HG02798 (cell line): ENCODE data around the gene H6PD.

Experiments used
- ATAC-seq: cut with Tn5 transposase; IDR thresholded peaks from one replicate; pipeline ENCODE4 v1.9.1; 2021; ENCODE audit warnings: mild to moderate bottlenecking; ENCODE audit not compliant: unreplicated experiment, poor library complexity

The H6PD gene

GRCh38 chr1:9204156-9204720 is 30.3 kb upstream of the H6PD start:
- ATAC-seq, result no peak

- ATAC-seq, result no peak
Observed at GRCh38 chr1:9207086-9207485, 27.5 kb upstream of the H6PD start.

- no peak for ATAC-seq
Observed at GRCh38 chr1:9207715-9208114, 26.9 kb upstream of the H6PD start.

GRCh38 chr1:9211291-9211811 is 23.2 kb upstream of the H6PD start:
- ATAC-seq, result no peak

GRCh38 chr1:9212735-9213134 is 21.8 kb upstream of the H6PD start:
- no peak for ATAC-seq

GRCh38 chr1:9213956-9214355 is 20.6 kb upstream of the H6PD start:
- no peak for ATAC-seq

- ATAC-seq, result no peak
Observed at GRCh38 chr1:9218917-9219316, 15.7 kb upstream of the H6PD start.

- no peak for ATAC-seq
Observed at GRCh38 chr1:9222846-9223625, 11.5 kb upstream of the H6PD start.

- ATAC-seq, result no peak
Observed at GRCh38 chr1:9224664-9225410, 9.7 kb upstream of the H6PD start.

- ATAC-seq, result no peak
Observed at GRCh38 chr1:9225411-9225785, 9.2 kb upstream of the H6PD start.

- no peak for ATAC-seq
Observed at GRCh38 chr1:9228609-9229008, 6.0 kb upstream of the H6PD start.

- no peak for ATAC-seq
Observed at GRCh38 chr1:9229549-9229948, 5.0 kb upstream of the H6PD start.

- no peak for ATAC-seq
Observed at GRCh38 chr1:9230869-9231533, 3.6 kb upstream of the H6PD start.

- ATAC-seq, result no peak
Observed at GRCh38 chr1:9231648-9232332, 2.8 kb upstream of the H6PD start.

GRCh38 chr1:9233241-9233941 is 1.2 kb upstream of the H6PD start:
- ATAC-seq, result no peak

GRCh38 chr1:9233942-9234222 is 692 bp upstream of the H6PD start:
- ATAC-seq, result no peak

- no peak for ATAC-seq
Observed at GRCh38 chr1:9235096-9235459, 504 bp downstream of the H6PD start.

- no peak for ATAC-seq
Observed at GRCh38 chr1:9235560-9235959, 986 bp downstream of the H6PD start.

GRCh38 chr1:9238134-9238533 is 3.6 kb downstream of the H6PD start:
- ATAC-seq, result no peak

- ATAC-seq, result no peak
Observed at GRCh38 chr1:9238550-9238949, 4.0 kb downstream of the H6PD start.
